ENCODE results near the gene INPP5D.

GRCh38 chr2:233083782-233084181, 23.6 kb downstream of the INPP5D start:
- TF ChIP-seq CTCF (IDR thresholded peaks at IDR 0.05; ENCODE audit: borderline replicate concordance, extremely low read depth, low read length, poor library complexity, severe bottlenecking) (no peak), EZH2 (IDR thresholded peaks at IDR 0.05; ENCODE audit: borderline replicate concordance, low read depth, low read length, severe bottlenecking) (no peak)
